Breast epithelium (tissue), 3 donors: ENCODE measurements around the gene ATP2C2.

Experiments used
- CTCF ChIP-seq, 3 donors: fragments of 450-650 bp; IDR thresholded peaks; one replicate each; pipeline ENCODE4 v1.5.1; 2016 to 2017; ENCODE audit warnings: antibody characterized with exemption in 3 of 3, mild to moderate bottlenecking in 3 of 3, moderate library complexity in 3 of 3
- POLR2AphosphoS5 ChIP-seq, 3 donors: sonication (generic); formaldehyde crosslinking; IDR thresholded peaks; one replicate each; pipeline ENCODE4 v1.6.1; 2017; ENCODE audit warnings: antibody characterized with exemption in 3 of 3

- TF ChIP-seq CTCF (IDR thresholded peaks at IDR 0.05) = no peak
- TF ChIP-seq POLR2AphosphoS5 (IDR thresholded peaks at IDR 0.05) = no peak
These were observed 115.7 kb downstream of the ATP2C2 start for GRCh38 chr16:84483882-84484565.
